AG04449 (cell line): ENCODE results near the gene PRRX2.
"Not testable (repeated sequence)": the region's sequence is repeated elsewhere in the genome, so short reads cannot be mapped to it uniquely, and the experiment has no call there.

ENCODE experiments used
- CTCF ChIA-PET: fragments of 350-600 bp; formaldehyde crosslinking; extraction: SDS; loops from one replicate; lab custom pipeline; 2021; ENCODE audit warnings: antibody characterized with exemption; lab: Yijun Ruan, JAX
- POLR2A ChIA-PET: fragments of 400-600, 350-600 bp; formaldehyde crosslinking; extraction: SDS; loops from one replicate; lab custom pipeline; 2020; ENCODE audit warnings: antibody characterized with exemption, inconsistent platforms; lab: Yijun Ruan, JAX
- DNase-seq: peaks from one replicate; pipeline ENCODE4 v3.0.0-alpha.2; 2010; ENCODE audit warnings: low read depth, low spot score
- H3K4me3 ChIP-seq: 2 replicates; pipeline ENCODE4 v1.5.1; 2011; ENCODE audit warnings: low read depth, mild to moderate bottlenecking, control low read depth, low read length
- TF ChIP-seq, protein P1 (sequence below): IDR thresholded peaks from one replicate; pipeline ENCODE4 v1.5.1; 2011; ENCODE audit warnings: mild to moderate bottlenecking, moderate library complexity, low read length, control low read depth, inconsistent platforms; ENCODE audit not compliant: insufficient read depth; ENCODE audit errors: missing control alignments

PRRX2 gene

DNA sequence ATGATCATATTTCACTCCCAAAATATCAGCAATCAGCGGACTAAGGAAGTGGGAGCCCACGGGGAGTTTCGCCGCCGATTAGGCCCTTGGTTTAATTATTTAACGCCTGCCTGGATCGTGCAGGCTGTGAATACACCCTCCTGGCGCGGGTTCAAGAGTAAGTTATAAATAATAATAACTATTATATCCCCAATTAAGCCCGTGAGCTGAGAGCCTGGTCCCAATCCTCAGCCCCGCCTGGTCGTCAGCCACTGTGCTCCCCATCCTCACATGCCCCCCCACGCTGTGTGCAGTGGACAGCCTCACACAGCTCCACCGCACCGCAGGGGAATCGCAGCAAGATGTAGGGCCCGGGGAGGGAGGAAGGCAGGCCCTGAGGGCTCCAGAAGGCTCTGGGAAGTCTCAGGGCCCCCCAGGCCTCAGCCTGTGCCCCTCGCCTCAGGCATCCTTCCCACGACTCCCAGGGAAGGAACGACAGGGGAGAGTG lies 10.8 kb upstream of the PRRX2 start:
- no peak overlapping the region for H3K4me3 ChIP-seq
- ChIA-PET CTCF (interaction anchor here (0.8 to 1.9 kb wide), 5 partner anchors 12 to 129 kb away, joined by 3 to 7 read pairs (median 4); no protein-coding TSS in a partner anchor), POLR2A (no interaction called here)
- DNase-seq: no peak
- TF ChIP-seq, protein P1, sequence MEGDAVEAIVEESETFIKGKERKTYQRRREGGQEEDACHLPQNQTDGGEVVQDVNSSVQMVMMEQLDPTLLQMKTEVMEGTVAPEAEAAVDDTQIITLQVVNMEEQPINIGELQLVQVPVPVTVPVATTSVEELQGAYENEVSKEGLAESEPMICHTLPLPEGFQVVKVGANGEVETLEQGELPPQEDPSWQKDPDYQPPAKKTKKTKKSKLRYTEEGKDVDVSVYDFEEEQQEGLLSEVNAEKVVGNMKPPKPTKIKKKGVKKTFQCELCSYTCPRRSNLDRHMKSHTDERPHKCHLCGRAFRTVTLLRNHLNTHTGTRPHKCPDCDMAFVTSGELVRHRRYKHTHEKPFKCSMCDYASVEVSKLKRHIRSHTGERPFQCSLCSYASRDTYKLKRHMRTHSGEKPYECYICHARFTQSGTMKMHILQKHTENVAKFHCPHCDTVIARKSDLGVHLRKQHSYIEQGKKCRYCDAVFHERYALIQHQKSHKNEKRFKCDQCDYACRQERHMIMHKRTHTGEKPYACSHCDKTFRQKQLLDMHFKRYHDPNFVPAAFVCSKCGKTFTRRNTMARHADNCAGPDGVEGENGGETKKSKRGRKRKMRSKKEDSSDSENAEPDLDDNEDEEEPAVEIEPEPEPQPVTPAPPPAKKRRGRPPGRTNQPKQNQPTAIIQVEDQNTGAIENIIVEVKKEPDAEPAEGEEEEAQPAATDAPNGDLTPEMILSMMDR: no peak

DNA sequence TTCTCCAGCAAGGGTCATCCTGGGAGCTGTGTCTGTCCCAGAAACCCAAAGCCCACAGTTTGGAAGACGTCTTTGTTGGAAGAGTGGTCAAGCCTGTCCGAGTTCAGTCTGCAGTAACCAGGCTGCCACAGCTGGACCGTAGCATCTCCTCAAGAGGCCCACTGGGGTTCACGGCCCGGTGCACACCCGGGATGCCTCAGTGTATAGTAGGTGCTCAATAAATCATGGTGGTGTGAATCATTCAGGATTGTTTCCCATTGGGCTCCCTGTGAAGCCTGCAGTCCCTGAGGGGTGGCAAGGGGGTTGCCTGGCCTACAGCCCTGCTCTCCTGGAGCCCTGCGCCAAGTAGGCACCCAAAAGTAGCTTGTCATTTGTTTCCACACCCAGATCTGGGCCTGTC lies 10.3 kb upstream of the PRRX2 start:
- ChIA-PET CTCF (interaction anchor here (0.8 to 1.9 kb wide), 6 partner anchors 12 to 128 kb away, joined by 3 to 7 read pairs (median 4); no protein-coding TSS in a partner anchor), POLR2A (no interaction called here)
- no peak overlapping the region for H3K4me3 ChIP-seq
- no peak for DNase-seq
- TF ChIP-seq, protein P1: no peak

DNA sequence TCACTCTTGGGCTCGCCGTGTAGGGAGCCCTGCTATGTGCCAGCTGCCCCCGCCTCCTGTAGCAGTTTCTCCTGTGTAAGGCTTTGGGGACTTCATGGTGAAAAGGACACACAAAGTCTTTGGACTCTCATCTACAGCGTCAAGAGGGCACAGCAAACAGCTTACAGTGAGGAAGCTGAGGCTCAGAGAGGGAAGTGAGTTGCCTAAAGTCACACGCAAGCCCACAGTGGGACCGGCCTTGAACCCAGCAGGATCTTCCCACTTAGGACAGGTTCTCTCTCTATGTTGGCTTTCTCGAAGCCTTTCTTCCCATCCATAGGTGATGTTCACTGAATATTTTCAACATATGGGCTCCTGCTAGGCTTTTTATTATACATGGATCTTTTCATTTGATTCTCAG lies 9.8 kb upstream of the PRRX2 start:
- H3K4me3 ChIP-seq: no peak overlapping the region
- ChIA-PET CTCF (interaction anchor here (0.6 to 1.5 kb wide), 6 partner anchors 42 to 128 kb away, joined by 3 to 9 read pairs (median 4); no protein-coding TSS in a partner anchor), POLR2A (no interaction called here)
- no peak for DNase-seq
- TF ChIP-seq, protein P1: no peak

DNA sequence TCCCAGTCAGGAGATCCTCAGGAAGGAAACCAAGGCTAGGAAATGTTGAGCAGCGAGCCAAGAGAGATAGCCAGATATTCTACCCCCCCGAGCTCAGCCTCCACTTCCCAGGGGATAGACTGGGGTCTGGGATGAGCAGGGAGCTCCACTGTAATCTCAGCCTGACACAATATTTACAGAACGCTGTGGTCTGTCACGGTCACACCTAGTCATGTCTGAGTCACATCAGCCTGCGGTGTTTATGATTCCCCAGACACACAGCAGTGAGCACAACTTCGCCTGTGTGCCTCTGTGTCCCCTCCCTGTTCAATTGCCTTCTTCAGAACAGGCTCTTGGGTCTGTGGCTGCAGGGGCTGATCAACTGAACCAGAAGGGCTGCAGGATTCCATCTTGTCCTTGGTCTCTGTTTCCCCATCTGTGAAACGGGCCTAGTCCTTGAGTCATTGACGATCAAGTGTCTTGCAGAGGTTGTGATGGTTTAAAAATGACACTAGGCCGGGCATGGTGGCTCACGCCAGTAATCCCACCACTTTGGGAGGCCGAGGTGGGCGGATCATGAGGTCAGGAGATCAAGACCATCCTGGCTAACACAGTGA lies 8.6 kb upstream of the PRRX2 start:
- TF ChIP-seq, protein P1: no peak
- ChIA-PET POLR2A (interaction anchor here (1.0 kb wide), 1 partner anchor 8 kb away, joined by 5 read pairs; the partner anchor contains the start of gene PRRX2), CTCF (interaction anchor here (0.7 to 1.9 kb wide), 7 partner anchors 11 to 129 kb away, joined by 3 to 9 read pairs (median 4); no protein-coding TSS in a partner anchor)
- DNase-seq: no peak
- H3K4me3 ChIP-seq: no peak overlapping the region

DNA sequence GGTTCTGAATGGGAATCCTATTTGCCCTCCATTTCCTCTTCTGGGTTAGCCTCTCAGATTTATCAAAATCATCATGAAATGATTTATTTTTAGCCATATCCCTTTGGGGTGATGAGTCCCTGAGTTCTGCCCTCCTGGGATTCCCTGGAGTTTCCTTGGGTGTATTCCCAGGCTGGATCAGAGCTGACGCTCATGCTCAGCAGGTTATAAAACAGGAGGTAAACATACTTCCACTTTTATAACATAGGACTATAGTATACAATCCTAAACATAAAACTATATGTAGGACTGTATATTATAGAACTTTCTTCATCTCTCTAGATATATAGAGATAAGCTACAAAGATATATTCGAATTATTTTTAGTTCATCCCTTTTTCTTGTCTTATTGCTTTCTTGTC lies 4.4 kb upstream of the PRRX2 start:
- CTCF ChIA-PET: interaction anchor here (1.3 to 1.5 kb wide), 2 partner anchors 77 to 123 kb away, joined by 6 to 7 read pairs; no protein-coding TSS in a partner anchor

DNA sequence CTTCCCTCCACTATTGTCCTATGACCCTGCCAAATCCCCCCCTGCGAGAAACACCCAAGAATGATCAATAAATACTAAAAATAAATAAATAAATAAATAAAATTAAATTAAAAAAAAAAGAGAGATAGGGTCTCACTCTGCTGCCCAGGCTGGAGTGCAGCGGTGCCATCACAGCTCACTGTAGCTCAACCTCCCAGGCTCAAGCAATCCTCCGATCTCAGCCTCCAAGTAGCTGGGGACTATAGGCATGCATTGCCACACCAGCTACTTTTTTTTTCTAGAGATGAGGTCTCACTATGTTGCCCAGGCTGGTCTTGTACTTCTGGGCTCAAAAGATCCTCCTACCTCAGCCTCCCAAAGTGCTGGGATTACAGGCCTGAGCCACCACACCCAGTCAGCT lies 3.2 kb upstream of the PRRX2 start:
- H3K4me3 ChIP-seq, DNase-seq, POLR2A ChIA-PET: not testable (repeated sequence)
- CTCF ChIA-PET: interaction anchor here (0.7 to 1.5 kb wide), 5 partner anchors 20 to 121 kb away, joined by 3 to 7 read pairs (median 5); no protein-coding TSS in a partner anchor

More for the DNA sequence above, 4.4 kb upstream of the PRRX2 start:
- TF ChIP-seq, protein P1: no peak
- no peak overlapping the region for H3K4me3 ChIP-seq
- POLR2A ChIA-PET: no interaction called here
- no peak for DNase-seq
